Measurements from ENCODE around the gene ZNF135. TPM values are rescaled to one million over a fixed set of nuclear protein-coding genes. Genes with fewer than 3 reads are reported as not detected.

ZNF135 gene
- polyA plus RNA-seq, 1 of the 3 experiments (the other 2 are of a cell fraction), result 0.41 TPM

- no peaks in the 10 kb centered on the region for H3F3A ChIP-seq (replicated peaks; ENCODE audit: insufficient read depth)
- no peak overlapping the region for H3K9ac ChIP-seq
- H3K4me3 ChIP-seq (ENCODE audit: low read depth in 2 of 2, low read length in 1 of 2), result no peak overlapping the region; a peak in 1 of 4 replicates
- H3K4me2 ChIP-seq, result no peak overlapping the region
- H4K20me1 ChIP-seq (ENCODE audit: insufficient read depth), result no peaks in the 10 kb centered on the region
- H3K9me3 ChIP-seq, result no peaks in the 10 kb centered on the region
- POLR2A ChIA-PET, result no interaction called here
- CTCF ChIA-PET, result no interaction called here
- H3K4me1 ChIP-seq (ENCODE audit: control insufficient read depth in 1 of 2, insufficient read depth in 2 of 2, low read depth in 1 of 2, low read length in 1 of 2), result no peaks in the 10 kb centered on the region
- DNase-seq, result no peak
- H3K27ac ChIP-seq (ENCODE audit: low read depth in 2 of 2, low read length in 1 of 2), result no peak overlapping the region
- no peaks in the 10 kb centered on the region for H3K36me3 ChIP-seq (replicated peaks in 1 of 2; ENCODE audit: control insufficient read depth in 1 of 2, insufficient read depth in 2 of 2, low read length in 1 of 2)
- no peaks in the 10 kb centered on the region for H3K79me2 ChIP-seq (ENCODE audit: insufficient read depth)
- no peak for TF ChIP-seq CHD2 (IDR thresholded peaks at IDR 0.05; ENCODE audit: low read length, partially characterized antibody)
- TF ChIP-seq ZBTB33 (IDR thresholded peaks at IDR 0.05; ENCODE audit: borderline replicate concordance, low read depth), result no peak
- no peak for TF ChIP-seq REST (IDR thresholded peaks at IDR 0.05; ENCODE audit: low read depth, low read length)
- TF ChIP-seq USF1 (IDR thresholded peaks at IDR 0.05; ENCODE audit: borderline replicate concordance, low read depth), result no peak
- no peak overlapping the region for H2AFZ ChIP-seq (ENCODE audit: low read depth)
- WGBS (ENCODE audit: low lambda C conversion rate), result 88% methylated on average over 19 of the region's 69 CpGs
- H3K9me2 ChIP-seq, result no peaks in the 10 kb centered on the region
- no peaks in the 10 kb centered on the region for H3K27me3 ChIP-seq (ENCODE audit: insufficient read depth)
Observed at GRCh38 chr19:58084596-58085347, 25.7 kb downstream of the ZNF135 start.

- H3K27ac ChIP-seq (ENCODE audit: low read depth in 2 of 2, low read length in 1 of 2), result no peak overlapping the region
- H3K9me2 ChIP-seq, result no peaks in the 10 kb centered on the region
- no peaks in the 10 kb centered on the region for H3K4me1 ChIP-seq (ENCODE audit: control insufficient read depth in 1 of 2, insufficient read depth in 2 of 2, low read depth in 1 of 2, low read length in 1 of 2)
- H3K4me3 ChIP-seq (ENCODE audit: low read depth in 2 of 2, low read length in 1 of 2), result no peak overlapping the region; a peak in 1 of 4 replicates
- H3K4me2 ChIP-seq, result no peak overlapping the region
- WGBS (ENCODE audit: low lambda C conversion rate), result 55% methylated on average over 4 of the region's 29 CpGs
- H4K20me1 ChIP-seq (ENCODE audit: insufficient read depth), result no peaks in the 10 kb centered on the region
- no peak overlapping the region for H2AFZ ChIP-seq (ENCODE audit: low read depth)
- no peaks in the 10 kb centered on the region for H3K9me3 ChIP-seq
- no peak overlapping the region for H3K9ac ChIP-seq
- ChIA-PET CTCF (no interaction called here), POLR2A (no interaction called here)
- H3K36me3 ChIP-seq (replicated peaks in 1 of 2; ENCODE audit: control insufficient read depth in 1 of 2, insufficient read depth in 2 of 2, low read length in 1 of 2), result no peaks in the 10 kb centered on the region
- no peaks in the 10 kb centered on the region for H3K27me3 ChIP-seq (ENCODE audit: insufficient read depth)
- peak; percentile 35 for DNase-seq
- no peaks in the 10 kb centered on the region for H3K79me2 ChIP-seq (ENCODE audit: insufficient read depth)
- H3F3A ChIP-seq (replicated peaks; ENCODE audit: insufficient read depth), result no peaks in the 10 kb centered on the region
- TF ChIP-seq REST (IDR thresholded peaks at IDR 0.05; ENCODE audit: low read depth, low read length), result no peak
- no peak for TF ChIP-seq RXRA (IDR thresholded peaks at IDR 0.05; ENCODE audit: borderline replicate concordance, low read depth)
- no peak for TF ChIP-seq USF1 (IDR thresholded peaks at IDR 0.05; ENCODE audit: borderline replicate concordance, low read depth)
- no peak for TF ChIP-seq YY1 (IDR thresholded peaks at IDR 0.05; ENCODE audit: low read depth)
- TF ChIP-seq GABPA (IDR thresholded peaks at IDR 0.05; ENCODE audit: low read depth), result no peak
- TF ChIP-seq TEAD4 (IDR thresholded peaks at IDR 0.05; ENCODE audit: borderline replicate concordance, insufficient read depth), result no peak
- no peak for TF ChIP-seq MAX (IDR thresholded peaks at IDR 0.05; ENCODE audit: low read depth)
- no peak for TF ChIP-seq FOSL2 (IDR thresholded peaks at IDR 0.05; ENCODE audit: borderline replicate concordance, low read depth)
- TF ChIP-seq NFIC (IDR thresholded peaks at IDR 0.05; ENCODE audit: borderline replicate concordance), result no peak
- no peak for TF ChIP-seq EZH2phosphoT487 (IDR thresholded peaks at IDR 0.05; ENCODE audit: borderline replicate concordance, low read depth)
- TF ChIP-seq NRF1 (IDR thresholded peaks at IDR 0.05; ENCODE audit: low read depth, low read length), result no peak
Observed at GRCh38 chr19:58085348-58085875, 26.3 kb downstream of the ZNF135 start.

All from SK-N-SH (cell line).